Lung (tissue), 12 donors: Measurements from ENCODE around the gene HSPH1. TPM values are rescaled to one million over a fixed set of nuclear protein-coding genes. Genes with fewer than 3 reads are reported as not detected.

ENCODE experiments used
- ATAC-seq: fragments of 200-7000 bp; cut with Tn5 transposase; one replicate; pipeline ENCODE4 v1.9.1; 2020; ENCODE audit warnings: moderate number of reproducible peaks; ENCODE audit not compliant: insufficient read depth, low FRiP score
- DNase-seq, 3 donors: peaks; one replicate each; pipeline ENCODE4 v3.0.0-alpha.2; 2013 to 2017
- H3K27ac ChIP-seq, 2 donors: one replicate each; pipeline ENCODE4 v1.5.1; 2013; ENCODE audit warnings: mild to moderate bottlenecking in 2 of 2, moderate library complexity in 2 of 2, control low read depth in 1 of 2, inconsistent platforms in 1 of 2, low read depth in 1 of 2, low read length in 1 of 2
- H3K27me3 ChIP-seq, 3 donors: one replicate each; pipeline ENCODE4 v1.5.1; 2013; ENCODE audit warnings: low read length in 2 of 3; ENCODE audit not compliant: control insufficient read depth in 3 of 3, insufficient read depth in 3 of 3
- H3K36me3 ChIP-seq, 4 donors: one replicate each; pipeline ENCODE4 v1.5.1; 2013; ENCODE audit warnings: low read length in 4 of 4, mild to moderate bottlenecking in 1 of 4, moderate library complexity in 1 of 4; ENCODE audit not compliant: control insufficient read depth in 4 of 4, insufficient read depth in 4 of 4
- H3K4me1 ChIP-seq, 5 donors: one replicate each; pipeline ENCODE4 v1.5.1; 2013; ENCODE audit warnings: low read length in 5 of 5, mild to moderate bottlenecking in 2 of 5, moderate library complexity in 1 of 5; ENCODE audit not compliant: control insufficient read depth in 5 of 5, insufficient read depth in 5 of 5
- H3K4me3 ChIP-seq: one replicate; pipeline ENCODE4 v1.5.1; 2013; ENCODE audit warnings: mild to moderate bottlenecking, control low read depth, moderate library complexity
- H3K9ac ChIP-seq, 2 donors: one replicate each; pipeline ENCODE4 v1.5.1; 2013; ENCODE audit warnings: low read length in 2 of 2, control low read depth in 1 of 2; ENCODE audit not compliant: insufficient read depth in 1 of 2
- H3K9me3 ChIP-seq, 4 donors: one replicate each; pipeline ENCODE4 v1.5.1; 2013; ENCODE audit warnings: low read length in 3 of 4, mild to moderate bottlenecking in 1 of 4, moderate library complexity in 1 of 4; ENCODE audit not compliant: control insufficient read depth in 4 of 4, insufficient read depth in 3 of 4
- CTCF ChIP-seq: IDR thresholded peaks from 2 replicates; pipeline ENCODE4 v1.5.1; 2012; ENCODE audit warnings: mild to moderate bottlenecking; ENCODE audit errors: control extremely low read depth, extremely low read depth
- WGBS, 2 donors: extraction: QIAGEN DNeasy Blood & Tissue Kit; methylation state at CpG; one replicate each; pipeline ENCODE4 v1.1.7; 2013; 5-methylcytosine and 5-hydroxymethylcytosine counted together
- polyA plus RNA-seq, 2 donors: library from polyadenylated mRNA; stranded (reverse); fragments of 200-250 nt; gene quantifications; one replicate each; pipeline ENCODE4 v1.2.1, GENCODE V29; 2013
- total RNA-seq, 2 donors: library from RNA; depleted of rRNA in 1 of 2; stranded (reverse); fragments of >200 nt in 1 of 2; gene quantifications; one replicate each; pipeline ENCODE4 v1.2.1, GENCODE V29; 2014 to 2021
- donor health status: control.
- donor health status: control.
- donor health status: Bipolar disorder and iron deficiency.
- donor health status: healthy.
- donor health status: DM: yes; HTN: yes; CAD: no.

Gene HSPH1
- total and polyA plus RNA-seq, 4 donors, result 34.1 to 223 (median 65.6) TPM

- Histone ChIP-seq H3K36me3 (no peaks in the 10 kb centered on the region), H3K27me3 (no peaks in the 10 kb centered on the region), H3K4me3 (no peak overlapping the region), H3K9me3 (no peaks in the 10 kb centered on the region), H3K4me1 (no peaks in the 10 kb centered on the region), H3K9ac (no peak overlapping the region), H3K27ac (no peak overlapping the region)
- no peak for ATAC-seq
- WGBS, 2 donors, result 90 to 96% methylated on average over 11 of the region's 11 CpGs
- no peak for DNase-seq
- no peak for TF ChIP-seq CTCF
These were observed 7.0 kb upstream of the HSPH1 start for GRCh38 chr13:31168736-31169135.

GRCh38 chr13:31168166-31168565 lies 6.5 kb upstream of the HSPH1 start:
- H3K4me3 ChIP-seq, result no peak overlapping the region
- no peak overlapping the region for H3K9ac ChIP-seq
- peaks cover 0 to 4% (median 0%) of the 10 kb centered on the region in 5 donors for H3K4me1 ChIP-seq
- no peaks in the 10 kb centered on the region for H3K27me3 ChIP-seq
- no peaks in the 10 kb centered on the region for H3K36me3 ChIP-seq
- 29 to 32% methylated on average over 2 of the region's 2 CpGs for WGBS, 2 donors
- H3K27ac ChIP-seq, result no peak overlapping the region
- TF ChIP-seq CTCF, result no peak
- H3K9me3 ChIP-seq, result no peaks in the 10 kb centered on the region
- no peak for DNase-seq
- ATAC-seq, result no peak

GRCh38 chr13:31167490-31167889 lies 5.8 kb upstream of the HSPH1 start:
- Histone ChIP-seq H3K36me3 (no peaks in the 10 kb centered on the region), H3K4me1 (peaks cover 0 to 10% (median 0%) of the 10 kb centered on the region in 5 donors), H3K9ac (no peak overlapping the region), H3K27me3 (no peaks in the 10 kb centered on the region), H3K4me3 (no peak overlapping the region), H3K27ac (no peak overlapping the region), H3K9me3 (no peaks in the 10 kb centered on the region)
- ATAC-seq, result no peak
- DNase-seq, result no peak
- no peak for TF ChIP-seq CTCF

- H3K27ac ChIP-seq, result no peak overlapping the region
- H3K9me3 ChIP-seq, result no peaks in the 10 kb centered on the region
- WGBS, 2 donors, result 92 to 96% methylated on average over 3 of the region's 3 CpGs
- H3K36me3 ChIP-seq, result no peaks in the 10 kb centered on the region
- no peak overlapping the region for H3K9ac ChIP-seq
- H3K4me3 ChIP-seq, result no peak overlapping the region
- no peaks in the 10 kb centered on the region for H3K27me3 ChIP-seq
- ATAC-seq (no peak), DNase-seq (no peak)
- peaks cover 0 to 10% (median 0%) of the 10 kb centered on the region in 5 donors for H3K4me1 ChIP-seq
- no peak for TF ChIP-seq CTCF
These were observed 4.9 kb upstream of the HSPH1 start for GRCh38 chr13:31166591-31166990.
